ENCODE results near the gene CPNE2. TPM values are rescaled to one million over a fixed set of nuclear protein-coding genes. Genes with fewer than 3 reads are reported as not detected.

Gene CPNE2
- total RNA-seq, 4 donors from 2014 or later = 41.6 to 154 (median 84.2) TPM

- H3K36me3 ChIP-seq = no peaks in the 10 kb centered on the region
- 89% methylated on average over 6 of the region's 6 CpGs; no CpG with 5 or more reads in 1 of the 2 donors for WGBS, 2 donors (ENCODE audit: low coverage in 1 of 2)
- H3K27me3 ChIP-seq = no peaks in the 10 kb centered on the region
- H3K9me3 ChIP-seq = no peaks in the 10 kb centered on the region
- H3K4me1 ChIP-seq = peaks cover 0 to 5% (median 1%) of the 10 kb centered on the region in 4 donors
- no peak overlapping the region for H3K27ac ChIP-seq
- no peak overlapping the region for H3K4me3 ChIP-seq
- no peak for DNase-seq
- intact Hi-C loops (cut with DNase I; ENCODE audit: low total_unique reads) (no loop called here), in situ Hi-C loops (cut with MboI; ENCODE audit: low pct_ligation_motif_present in 1 of 4, low pct_unique_long_range_greater_than_20kb in 1 of 4, low sequenced_read_pairs in 3 of 4) (loop anchor here in 3 of 4 donors (10.0 to 25.0 kb wide), 3 partner anchors 82 to 330 kb away; partner anchors contain the start of gene CCL17 (in 2 of the 3))
- TF ChIP-seq EP300 (IDR thresholded peaks at IDR 0.05; ENCODE audit: low read depth) = no peak
- no peak for TF ChIP-seq CTCF (IDR thresholded peaks at IDR 0.05)
- TF ChIP-seq POLR2AphosphoS5 (IDR thresholded peaks at IDR 0.05) = no peak
- no peak for TF ChIP-seq POLR2A (IDR thresholded peaks at IDR 0.05)
Observed at GRCh38 chr16:57082664-57083063, 9.7 kb upstream of the CPNE2 start.

GRCh38 chr16:57083485-57084126, 8.8 kb upstream of the CPNE2 start:
- no peak for TF ChIP-seq EP300 (IDR thresholded peaks at IDR 0.05; ENCODE audit: low read depth)
- TF ChIP-seq POLR2A (IDR thresholded peaks at IDR 0.05) = no peak
- 64 to 76% methylated on average over 3 to 7 of the region's 7 CpGs for WGBS, 2 donors (ENCODE audit: low coverage in 1 of 2)
- Histone ChIP-seq H3K4me1 (peaks cover 0 to 7% (median 3%) of the 10 kb centered on the region in 4 donors), H3K27ac (no peak overlapping the region), H3K36me3 (no peaks in the 10 kb centered on the region), H3K27me3 (no peaks in the 10 kb centered on the region), H3K9me3 (no peaks in the 10 kb centered on the region), H3K4me3 (no peak overlapping the region)
- in situ Hi-C loops (cut with MboI; ENCODE audit: low pct_ligation_motif_present in 1 of 4, low pct_unique_long_range_greater_than_20kb in 1 of 4, low sequenced_read_pairs in 3 of 4) (loop anchor here in 3 of 4 donors (10.0 to 25.0 kb wide), 3 partner anchors 81 to 329 kb away; partner anchors contain the start of gene CCL17 (in 2 of the 3)), intact Hi-C loops (cut with DNase I; ENCODE audit: low total_unique reads) (loop anchor here (2.0 kb wide), 1 partner anchor 85 kb away; no protein-coding TSS in a partner anchor)
- DNase-seq = no peak

- TF ChIP-seq EP300 (IDR thresholded peaks at IDR 0.05; ENCODE audit: low read depth) (no peak), POLR2AphosphoS5 (IDR thresholded peaks at IDR 0.05) (peak in 1 of 3 donors; percentile 11), CTCF (IDR thresholded peaks at IDR 0.05) (peak; percentile 97 to 99 (median 99))
- H3K4me1 ChIP-seq = peaks cover 0 to 7% (median 3%) of the 10 kb centered on the region in 4 donors
- no peak overlapping the region for H3K4me3 ChIP-seq
- intact Hi-C loops (cut with DNase I; ENCODE audit: low total_unique reads) = loop anchor here (2.0 kb wide), 1 partner anchor 84 kb away; no protein-coding TSS in a partner anchor
- 13% methylated on average over 9 of the region's 9 CpGs; no CpG with 5 or more reads in 1 of the 2 donors for WGBS, 2 donors (ENCODE audit: low coverage in 1 of 2)
- H3K9me3 ChIP-seq = no peaks in the 10 kb centered on the region
- H3K27ac ChIP-seq = peak overlapping the region in 2 of 4 donors; percentile 0 to 28
- no peaks in the 10 kb centered on the region for H3K27me3 ChIP-seq
- H3K36me3 ChIP-seq = no peaks in the 10 kb centered on the region
- DNase-seq = peak; percentile 72
- in situ Hi-C loops (cut with MboI; ENCODE audit: low pct_ligation_motif_present in 1 of 4, low pct_unique_long_range_greater_than_20kb in 1 of 4, low sequenced_read_pairs in 3 of 4) = loop anchor here in 3 of 4 donors (10.0 to 25.0 kb wide), 3 partner anchors 80 to 328 kb away; partner anchors contain the start of gene CCL17 (in 2 of the 3)
Observed at GRCh38 chr16:57084257-57084770, 8.1 kb upstream of the CPNE2 start.

GRCh38 chr16:57084996-57085395, 7.4 kb upstream of the CPNE2 start:
- Histone ChIP-seq H3K4me3 (no peak overlapping the region), H3K27ac (peak overlapping the region in 1 of 4 donors; percentile 0), H3K27me3 (no peaks in the 10 kb centered on the region), H3K9me3 (no peaks in the 10 kb centered on the region), H3K36me3 (no peaks in the 10 kb centered on the region), H3K4me1 (peaks cover 0 to 7% (median 3%) of the 10 kb centered on the region in 4 donors)
- DNase-seq = no peak
- TF ChIP-seq POLR2AphosphoS5 (IDR thresholded peaks at IDR 0.05) = no peak
- no peak for TF ChIP-seq POLR2A (IDR thresholded peaks at IDR 0.05)
- TF ChIP-seq CTCF (IDR thresholded peaks at IDR 0.05) = no peak
- TF ChIP-seq EP300 (IDR thresholded peaks at IDR 0.05; ENCODE audit: low read depth) = no peak
- intact Hi-C loops (cut with DNase I; ENCODE audit: low total_unique reads) = loop anchor here (2.0 kb wide), 1 partner anchor 84 kb away; no protein-coding TSS in a partner anchor
- 72 to 83% methylated on average over 7 of the region's 7 CpGs for WGBS, 2 donors (ENCODE audit: low coverage in 1 of 2)
- in situ Hi-C loops (cut with MboI; ENCODE audit: low pct_ligation_motif_present in 1 of 4, low pct_unique_long_range_greater_than_20kb in 1 of 4, low sequenced_read_pairs in 3 of 4) = loop anchor here (5.0 to 25.0 kb wide), 4 partner anchors 80 to 327 kb away; partner anchors contain the start of gene CCL17 (in 2 of the 4)
